Gastroesophageal sphincter (tissue), 3 donors: ENCODE data around the gene SLFN14.
"Not testable (repeated sequence)": the region's sequence is repeated elsewhere in the genome, so short reads cannot be mapped to it uniquely, and the experiment has no call there.

ENCODE experiments used
- EP300 ChIP-seq: sonication (generic); formaldehyde crosslinking; IDR thresholded peaks from one replicate; pipeline ENCODE4 v1.6.1; 2017; ENCODE audit warnings: antibody characterized with exemption, mild to moderate bottlenecking
- POLR2A ChIP-seq, 2 donors: fragments of 450-650 bp; IDR thresholded peaks; one replicate each; pipeline ENCODE4 v1.6.1; 2017; ENCODE audit warnings: antibody characterized with exemption in 2 of 2, mild to moderate bottlenecking in 2 of 2, moderate library complexity in 1 of 2
- POLR2AphosphoS5 ChIP-seq: sonication (generic); formaldehyde crosslinking; IDR thresholded peaks from one replicate; pipeline ENCODE4 v1.6.1; 2017; ENCODE audit warnings: antibody characterized with exemption
- TF ChIP-seq, protein P1 (sequence below), 4 experiments: fragments of 200-600 bp in 2 of 4; fragments of 450-650 bp in 2 of 4; sonication (generic) in 1 of 4; IDR thresholded peaks; one replicate each; pipeline ENCODE4 v1.5.1; 2017 to 2019; ENCODE audit warnings: antibody characterized with exemption in 4 of 4, mild to moderate bottlenecking in 2 of 4, moderate library complexity in 2 of 4

DNA sequence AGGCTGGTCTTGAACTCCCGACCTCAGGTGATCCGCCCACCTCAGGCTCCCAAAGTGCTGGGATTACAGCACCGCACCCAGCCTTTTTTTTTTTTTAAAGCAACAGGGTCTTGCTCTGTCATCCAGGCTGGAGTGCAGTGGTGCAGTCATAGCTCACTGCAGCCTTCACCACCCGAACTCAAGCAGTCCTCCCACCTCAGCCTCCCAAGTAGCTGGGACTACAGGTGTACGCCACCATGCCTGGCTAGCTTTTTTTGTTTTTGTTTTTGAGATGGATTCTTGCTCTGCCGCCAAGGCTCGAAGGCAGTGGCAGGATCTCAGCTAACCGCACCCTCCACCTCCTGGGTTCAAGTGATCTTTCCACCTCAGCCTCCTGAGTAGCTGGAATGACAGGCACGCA is 25.2 kb downstream of the SLFN14 start:
- TF ChIP-seq POLR2AphosphoS5; POLR2A (IDR thresholded peaks at IDR 0.05); EP300: not testable (repeated sequence)
- TF ChIP-seq, protein P1, sequence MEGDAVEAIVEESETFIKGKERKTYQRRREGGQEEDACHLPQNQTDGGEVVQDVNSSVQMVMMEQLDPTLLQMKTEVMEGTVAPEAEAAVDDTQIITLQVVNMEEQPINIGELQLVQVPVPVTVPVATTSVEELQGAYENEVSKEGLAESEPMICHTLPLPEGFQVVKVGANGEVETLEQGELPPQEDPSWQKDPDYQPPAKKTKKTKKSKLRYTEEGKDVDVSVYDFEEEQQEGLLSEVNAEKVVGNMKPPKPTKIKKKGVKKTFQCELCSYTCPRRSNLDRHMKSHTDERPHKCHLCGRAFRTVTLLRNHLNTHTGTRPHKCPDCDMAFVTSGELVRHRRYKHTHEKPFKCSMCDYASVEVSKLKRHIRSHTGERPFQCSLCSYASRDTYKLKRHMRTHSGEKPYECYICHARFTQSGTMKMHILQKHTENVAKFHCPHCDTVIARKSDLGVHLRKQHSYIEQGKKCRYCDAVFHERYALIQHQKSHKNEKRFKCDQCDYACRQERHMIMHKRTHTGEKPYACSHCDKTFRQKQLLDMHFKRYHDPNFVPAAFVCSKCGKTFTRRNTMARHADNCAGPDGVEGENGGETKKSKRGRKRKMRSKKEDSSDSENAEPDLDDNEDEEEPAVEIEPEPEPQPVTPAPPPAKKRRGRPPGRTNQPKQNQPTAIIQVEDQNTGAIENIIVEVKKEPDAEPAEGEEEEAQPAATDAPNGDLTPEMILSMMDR (IDR thresholded peaks at IDR 0.05) = not testable (repeated sequence)
